PC-9 (cell line): ENCODE data around the gene ZNF646.

ENCODE experiments used
- EZH2 ChIP-seq: fragments of 200-600 bp; sonication (generic); IDR thresholded peaks from 2 replicates; pipeline ENCODE4 v1.8.0; 2017; ENCODE audit warnings: antibody characterized with exemption, low read depth
- TF ChIP-seq, protein P1 (sequence below): fragments of 200-600 bp; sonication (generic); conservative IDR thresholded peaks from 2 replicates; pipeline ENCODE4 v1.6.1; 2017; ENCODE audit warnings: mixed run types, antibody characterized with exemption, mild to moderate bottlenecking, moderate library complexity

DNA sequence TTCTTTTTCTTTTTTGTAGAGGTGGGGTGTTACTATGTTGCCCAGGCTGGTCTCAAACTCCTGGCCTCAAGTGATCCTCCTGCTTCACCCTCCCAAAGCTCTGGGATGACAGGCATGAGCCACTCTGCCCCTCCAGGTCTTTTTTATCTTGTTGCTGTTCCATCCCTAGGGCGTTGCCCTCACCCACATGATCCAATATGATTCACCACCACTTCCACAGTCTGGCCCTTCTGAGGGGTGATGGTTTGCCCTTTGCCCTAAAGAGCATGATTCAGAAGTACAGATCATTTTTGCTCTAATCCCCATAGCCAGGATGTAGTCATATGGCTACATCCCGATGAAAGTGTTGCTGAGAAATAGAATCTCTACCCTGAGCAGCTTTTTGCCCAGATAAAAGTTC is 22.1 kb upstream of the ZNF646 start:
- TF ChIP-seq, protein P1, sequence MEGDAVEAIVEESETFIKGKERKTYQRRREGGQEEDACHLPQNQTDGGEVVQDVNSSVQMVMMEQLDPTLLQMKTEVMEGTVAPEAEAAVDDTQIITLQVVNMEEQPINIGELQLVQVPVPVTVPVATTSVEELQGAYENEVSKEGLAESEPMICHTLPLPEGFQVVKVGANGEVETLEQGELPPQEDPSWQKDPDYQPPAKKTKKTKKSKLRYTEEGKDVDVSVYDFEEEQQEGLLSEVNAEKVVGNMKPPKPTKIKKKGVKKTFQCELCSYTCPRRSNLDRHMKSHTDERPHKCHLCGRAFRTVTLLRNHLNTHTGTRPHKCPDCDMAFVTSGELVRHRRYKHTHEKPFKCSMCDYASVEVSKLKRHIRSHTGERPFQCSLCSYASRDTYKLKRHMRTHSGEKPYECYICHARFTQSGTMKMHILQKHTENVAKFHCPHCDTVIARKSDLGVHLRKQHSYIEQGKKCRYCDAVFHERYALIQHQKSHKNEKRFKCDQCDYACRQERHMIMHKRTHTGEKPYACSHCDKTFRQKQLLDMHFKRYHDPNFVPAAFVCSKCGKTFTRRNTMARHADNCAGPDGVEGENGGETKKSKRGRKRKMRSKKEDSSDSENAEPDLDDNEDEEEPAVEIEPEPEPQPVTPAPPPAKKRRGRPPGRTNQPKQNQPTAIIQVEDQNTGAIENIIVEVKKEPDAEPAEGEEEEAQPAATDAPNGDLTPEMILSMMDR = no peak
- TF ChIP-seq EZH2 = no peak
